ENCODE results near the gene YARS1.

Gene YARS1

DNA sequence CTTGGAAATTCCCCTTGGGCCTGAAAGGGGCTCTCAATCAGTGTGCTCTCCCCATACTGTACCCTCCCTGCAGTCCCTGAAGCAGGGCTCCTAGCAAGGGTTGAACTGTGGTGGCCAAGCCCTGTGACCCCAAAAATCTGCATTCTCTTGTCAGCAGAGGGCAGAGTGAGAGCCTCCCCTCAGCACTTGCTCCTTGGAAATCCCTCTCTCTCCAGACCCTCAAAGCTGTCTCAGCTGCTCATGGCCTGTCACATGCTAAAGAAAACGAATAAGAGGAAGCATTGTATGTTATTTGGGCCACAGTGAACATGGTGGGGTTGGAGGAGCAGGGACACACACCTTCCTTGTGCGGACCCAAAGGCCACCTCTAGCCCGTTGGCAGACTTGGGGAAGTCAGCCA, 67.4 kb downstream of the YARS1 start:
- Histone ChIP-seq H2AFZ (ENCODE audit: low read length) (no peak overlapping the region), H3K27me3 (ENCODE audit: insufficient read depth, low read length, poor library complexity, severe bottlenecking) (no peaks in the 10 kb centered on the region), H3K9me2 (replicated peaks; ENCODE audit: low read depth, low read length) (no peaks in the 10 kb centered on the region), H4K20me1 (ENCODE audit: insufficient read depth, low read length, poor library complexity, severe bottlenecking) (no peaks in the 10 kb centered on the region), H3K9ac (ENCODE audit: low read depth, low read length, poor library complexity, severe bottlenecking) (no peak overlapping the region), H3K9me3 (ENCODE audit: insufficient read depth, low read depth, low read length) (no peaks in the 10 kb centered on the region), H3K4me3 (ENCODE audit: low read length, poor library complexity, severe bottlenecking) (no peak overlapping the region), H3K36me3 (ENCODE audit: insufficient read depth, low read length) (no peaks in the 10 kb centered on the region), H3K4me1 (ENCODE audit: insufficient read depth, low read length, poor library complexity, severe bottlenecking) (peaks cover 4% of the 10 kb centered on the region), H3K79me2 (ENCODE audit: insufficient read depth, low read length) (no peaks in the 10 kb centered on the region), H3K4me2 (ENCODE audit: low read depth, low read length, poor library complexity, severe bottlenecking) (no peak overlapping the region), H3F3A (ENCODE audit: low read depth) (no peaks in the 10 kb centered on the region)
- TF ChIP-seq, protein P1, sequence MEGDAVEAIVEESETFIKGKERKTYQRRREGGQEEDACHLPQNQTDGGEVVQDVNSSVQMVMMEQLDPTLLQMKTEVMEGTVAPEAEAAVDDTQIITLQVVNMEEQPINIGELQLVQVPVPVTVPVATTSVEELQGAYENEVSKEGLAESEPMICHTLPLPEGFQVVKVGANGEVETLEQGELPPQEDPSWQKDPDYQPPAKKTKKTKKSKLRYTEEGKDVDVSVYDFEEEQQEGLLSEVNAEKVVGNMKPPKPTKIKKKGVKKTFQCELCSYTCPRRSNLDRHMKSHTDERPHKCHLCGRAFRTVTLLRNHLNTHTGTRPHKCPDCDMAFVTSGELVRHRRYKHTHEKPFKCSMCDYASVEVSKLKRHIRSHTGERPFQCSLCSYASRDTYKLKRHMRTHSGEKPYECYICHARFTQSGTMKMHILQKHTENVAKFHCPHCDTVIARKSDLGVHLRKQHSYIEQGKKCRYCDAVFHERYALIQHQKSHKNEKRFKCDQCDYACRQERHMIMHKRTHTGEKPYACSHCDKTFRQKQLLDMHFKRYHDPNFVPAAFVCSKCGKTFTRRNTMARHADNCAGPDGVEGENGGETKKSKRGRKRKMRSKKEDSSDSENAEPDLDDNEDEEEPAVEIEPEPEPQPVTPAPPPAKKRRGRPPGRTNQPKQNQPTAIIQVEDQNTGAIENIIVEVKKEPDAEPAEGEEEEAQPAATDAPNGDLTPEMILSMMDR (conservative IDR thresholded peaks at IDR 0.05; ENCODE audit: low read length): 0 out of 2 replicates have a peak, but pooled peaks have one; percentile 23
- TF ChIP-seq EZH2phosphoT487 (IDR thresholded peaks at IDR 0.05; ENCODE audit: borderline replicate concordance): no peak

DNA sequence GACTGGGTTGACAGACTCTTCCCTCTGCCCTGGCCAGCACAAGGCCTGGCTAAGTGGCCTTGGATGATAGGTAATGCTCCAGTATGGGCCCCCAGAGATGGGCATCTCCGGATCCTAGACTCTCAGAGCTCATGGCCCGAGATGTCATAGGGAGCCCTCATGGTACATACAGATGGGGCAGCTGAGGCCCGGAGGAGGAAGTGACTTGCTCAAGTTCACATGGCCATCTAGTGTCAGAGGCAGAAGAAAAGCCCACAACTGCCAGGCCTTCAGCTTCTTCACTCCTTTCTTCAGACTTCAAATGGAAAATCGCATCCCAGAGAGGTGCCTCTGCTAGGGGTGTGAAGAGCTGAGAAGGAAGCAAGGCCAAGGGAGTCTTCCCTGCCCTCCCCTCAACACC, 67.8 kb downstream of the YARS1 start:
- Histone ChIP-seq H3F3A (ENCODE audit: low read depth) (no peaks in the 10 kb centered on the region), H3K9me2 (replicated peaks; ENCODE audit: low read depth, low read length) (no peaks in the 10 kb centered on the region), H3K27me3 (ENCODE audit: insufficient read depth, low read length, poor library complexity, severe bottlenecking) (no peaks in the 10 kb centered on the region), H3K9me3 (ENCODE audit: insufficient read depth, low read depth, low read length) (no peaks in the 10 kb centered on the region), H4K20me1 (ENCODE audit: insufficient read depth, low read length, poor library complexity, severe bottlenecking) (no peaks in the 10 kb centered on the region), H2AFZ (ENCODE audit: low read length) (no peak overlapping the region), H3K4me3 (ENCODE audit: low read length, poor library complexity, severe bottlenecking) (no peak overlapping the region), H3K9ac (ENCODE audit: low read depth, low read length, poor library complexity, severe bottlenecking) (no peak overlapping the region), H3K4me1 (ENCODE audit: insufficient read depth, low read length, poor library complexity, severe bottlenecking) (peaks cover 4% of the 10 kb centered on the region), H3K36me3 (ENCODE audit: insufficient read depth, low read length) (no peaks in the 10 kb centered on the region), H3K4me2 (ENCODE audit: low read depth, low read length, poor library complexity, severe bottlenecking) (no peak overlapping the region), H3K79me2 (ENCODE audit: insufficient read depth, low read length) (no peaks in the 10 kb centered on the region)
- no peak for TF ChIP-seq EZH2phosphoT487 (IDR thresholded peaks at IDR 0.05; ENCODE audit: borderline replicate concordance)
- TF ChIP-seq, protein P1 (conservative IDR thresholded peaks at IDR 0.05; ENCODE audit: low read length): no peak

DNA sequence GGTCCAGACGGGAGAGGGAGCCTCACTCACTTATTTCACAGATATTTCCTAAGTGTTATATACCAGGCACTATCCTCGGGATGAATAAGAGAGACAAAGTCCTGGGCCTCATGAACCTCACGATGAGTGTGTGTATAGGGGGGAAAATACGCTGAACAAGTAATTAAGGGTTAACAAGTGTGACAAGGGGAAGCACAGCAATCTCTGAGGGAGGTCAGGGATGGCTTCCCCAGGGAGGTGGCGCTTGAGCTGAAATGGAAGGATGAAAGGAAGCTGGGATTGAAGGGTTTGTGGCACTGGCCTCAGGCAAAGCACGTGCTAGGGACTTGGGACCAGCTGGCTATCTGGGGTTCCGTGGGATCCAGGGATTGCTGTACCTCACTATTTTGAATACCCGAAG, 68.2 kb downstream of the YARS1 start:
- H3K4me1 ChIP-seq (ENCODE audit: insufficient read depth, low read length, poor library complexity, severe bottlenecking): peaks cover 4% of the 10 kb centered on the region
- no peak overlapping the region for H3K4me2 ChIP-seq (ENCODE audit: low read depth, low read length, poor library complexity, severe bottlenecking)
- no peaks in the 10 kb centered on the region for H3K79me2 ChIP-seq (ENCODE audit: insufficient read depth, low read length)

More for the DNA sequence above, 68.2 kb downstream of the YARS1 start:
- no peaks in the 10 kb centered on the region for H3K9me3 ChIP-seq (ENCODE audit: insufficient read depth, low read depth, low read length)
- H3K9ac ChIP-seq (ENCODE audit: low read depth, low read length, poor library complexity, severe bottlenecking): no peak overlapping the region
- H3K36me3 ChIP-seq (ENCODE audit: insufficient read depth, low read length): no peaks in the 10 kb centered on the region
- H4K20me1 ChIP-seq (ENCODE audit: insufficient read depth, low read length, poor library complexity, severe bottlenecking): no peaks in the 10 kb centered on the region
- H3K9me2 ChIP-seq (replicated peaks; ENCODE audit: low read depth, low read length): no peaks in the 10 kb centered on the region
- TF ChIP-seq, protein P1 (conservative IDR thresholded peaks at IDR 0.05; ENCODE audit: low read length): no peak
- no peak for TF ChIP-seq EZH2phosphoT487 (IDR thresholded peaks at IDR 0.05; ENCODE audit: borderline replicate concordance)
- no peak overlapping the region for H3K4me3 ChIP-seq (ENCODE audit: low read length, poor library complexity, severe bottlenecking)
- H3K27me3 ChIP-seq (ENCODE audit: insufficient read depth, low read length, poor library complexity, severe bottlenecking): no peaks in the 10 kb centered on the region
- H2AFZ ChIP-seq (ENCODE audit: low read length): no peak overlapping the region
- no peaks in the 10 kb centered on the region for H3F3A ChIP-seq (ENCODE audit: low read depth)
